Fibroblast of mammary gland (primary cell): ENCODE data around the gene CRYGA.

Experiments used
- DNase-seq: peaks from one replicate; pipeline ENCODE4 v3.0.0-alpha.2; 2010; ENCODE audit warnings: low read depth
- H3K4me3 ChIP-seq: 2 replicates; pipeline ENCODE4 v1.5.1; 2011; ENCODE audit warnings: low read depth, mild to moderate bottlenecking, low read length, moderate library complexity; ENCODE audit not compliant: control insufficient read depth
- TF ChIP-seq, protein P1 (sequence below): conservative IDR thresholded peaks from 2 replicates; pipeline ENCODE4 v1.5.1; 2011; ENCODE audit warnings: low read depth, low read length, inconsistent platforms; ENCODE audit not compliant: control insufficient read depth, insufficient read depth

The CRYGA gene

GRCh38 chr2:208192611-208193236 lies 29.3 kb upstream of the CRYGA start:
- TF ChIP-seq, protein P1, sequence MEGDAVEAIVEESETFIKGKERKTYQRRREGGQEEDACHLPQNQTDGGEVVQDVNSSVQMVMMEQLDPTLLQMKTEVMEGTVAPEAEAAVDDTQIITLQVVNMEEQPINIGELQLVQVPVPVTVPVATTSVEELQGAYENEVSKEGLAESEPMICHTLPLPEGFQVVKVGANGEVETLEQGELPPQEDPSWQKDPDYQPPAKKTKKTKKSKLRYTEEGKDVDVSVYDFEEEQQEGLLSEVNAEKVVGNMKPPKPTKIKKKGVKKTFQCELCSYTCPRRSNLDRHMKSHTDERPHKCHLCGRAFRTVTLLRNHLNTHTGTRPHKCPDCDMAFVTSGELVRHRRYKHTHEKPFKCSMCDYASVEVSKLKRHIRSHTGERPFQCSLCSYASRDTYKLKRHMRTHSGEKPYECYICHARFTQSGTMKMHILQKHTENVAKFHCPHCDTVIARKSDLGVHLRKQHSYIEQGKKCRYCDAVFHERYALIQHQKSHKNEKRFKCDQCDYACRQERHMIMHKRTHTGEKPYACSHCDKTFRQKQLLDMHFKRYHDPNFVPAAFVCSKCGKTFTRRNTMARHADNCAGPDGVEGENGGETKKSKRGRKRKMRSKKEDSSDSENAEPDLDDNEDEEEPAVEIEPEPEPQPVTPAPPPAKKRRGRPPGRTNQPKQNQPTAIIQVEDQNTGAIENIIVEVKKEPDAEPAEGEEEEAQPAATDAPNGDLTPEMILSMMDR = no peak
- H3K4me3 ChIP-seq = no peak overlapping the region
- no peak for DNase-seq

- DNase-seq = no peak
- TF ChIP-seq, protein P1 = no peak
- H3K4me3 ChIP-seq = no peak within 1 kb of the TSS
Observed at GRCh38 chr2:208189810-208190503, 26.6 kb upstream of the CRYGA start, which contains the start of gene C2orf80. TSS of gene C2orf80 (minus strand) at chr2:208190030. CDS start at chr2:208186986, 3,044 bp downstream.

DNA sequence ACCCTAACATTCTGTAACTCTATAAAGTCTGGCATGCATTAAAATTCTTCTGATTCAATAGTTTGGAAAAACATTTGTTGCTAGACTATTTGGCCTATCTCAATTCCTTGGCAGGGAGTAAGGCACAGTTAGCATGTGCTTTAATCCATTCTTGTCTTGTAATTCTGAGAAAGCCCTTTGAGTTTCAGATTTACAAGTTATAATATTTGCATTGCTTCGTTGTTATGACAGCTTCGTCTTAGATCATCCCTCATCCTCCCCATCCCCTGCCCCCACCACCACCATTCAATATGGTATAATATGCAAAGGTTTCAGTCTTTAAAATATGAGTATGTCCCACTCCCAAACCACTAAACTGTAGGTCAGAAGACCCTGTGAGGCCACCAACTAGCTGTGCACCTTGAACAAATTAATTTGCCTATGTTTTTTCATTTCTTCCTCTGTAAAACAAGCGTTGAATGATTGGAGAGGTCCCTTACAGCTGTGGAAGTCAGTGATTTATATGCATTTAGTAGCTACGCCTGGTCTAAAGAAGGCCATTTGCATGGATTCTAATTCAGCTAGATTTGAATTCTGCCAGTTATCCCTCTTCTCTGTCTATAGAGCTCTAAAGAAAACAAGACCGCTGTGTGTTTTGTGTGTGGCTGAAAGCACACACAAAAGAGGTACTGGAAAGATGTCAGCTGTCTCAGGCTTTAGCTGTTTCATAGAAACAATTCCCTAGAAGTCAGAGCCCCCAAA lies 25.9 kb upstream of the CRYGA start:
- TF ChIP-seq, protein P1 = no peak
- no peak overlapping the region for H3K4me3 ChIP-seq
- DNase-seq = no peak

GRCh38 chr2:208186893-208187292 lies 23.5 kb upstream of the CRYGA start:
- TF ChIP-seq, protein P1 = no peak
- no peak for DNase-seq

GRCh38 chr2:208186465-208186864 lies 23.1 kb upstream of the CRYGA start:
- TF ChIP-seq, protein P1 = no peak
- H3K4me3 ChIP-seq = no peak overlapping the region
- no peak for DNase-seq

More at GRCh38 chr2:208186893-208187292, 23.5 kb upstream of the CRYGA start:
- no peak overlapping the region for H3K4me3 ChIP-seq

DNA sequence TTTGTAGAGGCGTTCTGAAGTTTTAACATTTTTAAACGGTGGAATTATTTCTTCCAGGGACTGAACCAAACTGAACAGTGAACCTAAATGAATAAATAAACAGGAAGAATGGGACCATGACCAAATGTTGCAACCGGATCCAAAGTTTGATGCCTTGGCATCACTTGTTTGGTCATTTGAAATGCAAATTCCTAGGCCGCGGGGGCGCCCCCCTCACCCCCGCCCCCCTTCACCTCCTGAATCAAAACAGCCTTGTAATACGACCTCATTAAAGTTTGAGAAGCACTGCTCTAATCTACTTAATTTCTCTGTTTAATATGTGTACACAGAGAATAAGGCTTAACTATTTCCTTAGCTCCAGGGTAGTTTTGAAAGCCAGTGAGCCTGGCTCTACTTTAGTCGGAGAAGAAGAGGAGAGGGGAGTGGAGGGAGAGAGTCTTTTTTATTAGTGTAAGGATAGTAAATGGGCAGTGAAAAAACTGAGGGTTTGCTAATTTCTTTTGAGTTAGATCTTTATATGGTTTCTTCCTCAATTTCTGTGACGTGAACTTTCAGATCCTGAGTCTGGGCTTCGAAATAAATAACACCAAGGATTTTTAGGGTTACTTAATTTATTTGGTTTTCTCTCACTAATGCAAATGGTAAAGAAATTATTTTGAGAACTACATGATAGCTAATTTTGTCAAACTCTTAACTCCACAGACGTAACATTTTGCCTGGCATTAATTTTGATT lies 20.8 kb upstream of the CRYGA start:
- TF ChIP-seq, protein P1 = no peak
- DNase-seq = no peak
- no peak overlapping the region for H3K4me3 ChIP-seq
